OCI-LY1 (cell line): ENCODE results near the gene DRD1.

Experiments
- H2AFZ ChIP-seq: fragments of 200-600 bp; sonication (generic), shearing (Covaris generic); 2 replicates; pipeline ENCODE4 v1.6.0; 2014; ENCODE audit warnings: antibody characterized with exemption, mild to moderate bottlenecking, low read length
- H3F3A ChIP-seq: fragments of 200-600 bp; sonication (generic), shearing (Covaris generic); 2 replicates; pipeline ENCODE4 v1.6.0; 2014; ENCODE audit warnings: mild to moderate bottlenecking, antibody characterized with exemption, low read length, moderate library complexity; ENCODE audit not compliant: insufficient read depth
- H3K27ac ChIP-seq: fragments of 200-600 bp; sonication (generic); 2 replicates; pipeline ENCODE4 v1.5.1; 2014; ENCODE audit warnings: low read length, mixed run types, mild to moderate bottlenecking, low read depth; ENCODE audit not compliant: poor library complexity, severe bottlenecking
- H3K27me3 ChIP-seq: fragments of 200-600 bp; sonication (generic); 2 replicates; pipeline ENCODE4 v1.6.0; 2014; ENCODE audit warnings: antibody characterized with exemption, mild to moderate bottlenecking, low read length, moderate library complexity; ENCODE audit not compliant: insufficient read depth
- H3K36me3 ChIP-seq: fragments of 200-600 bp; sonication (generic); 2 replicates; pipeline ENCODE4 v1.6.1; 2014; ENCODE audit warnings: mild to moderate bottlenecking, antibody characterized with exemption, low read length, moderate library complexity, mixed read lengths; ENCODE audit not compliant: insufficient read depth
- H3K4me1 ChIP-seq: fragments of 200-600 bp; sonication (generic); 2 replicates; pipeline ENCODE4 v1.5.1; 2014; ENCODE audit warnings: mild to moderate bottlenecking, low read length, moderate library complexity; ENCODE audit not compliant: insufficient read depth, severe bottlenecking
- H3K4me2 ChIP-seq: fragments of 200-600 bp; sonication (generic), shearing (Covaris generic); 2 replicates; pipeline ENCODE4 v1.6.1; 2014; ENCODE audit warnings: low read length
- H3K4me3 ChIP-seq: fragments of 200-600 bp; sonication (generic); 2 replicates; pipeline ENCODE4 v1.5.1; 2014; ENCODE audit warnings: low read length, low read depth, mild to moderate bottlenecking, mixed read lengths; ENCODE audit not compliant: poor library complexity, severe bottlenecking
- H3K79me2 ChIP-seq: fragments of 200-600 bp; shearing (Covaris generic); 2 replicates; pipeline ENCODE4 v1.6.1; 2016; ENCODE audit warnings: mixed run types, low read length, mixed read lengths; ENCODE audit not compliant: insufficient read depth
- H3K9ac ChIP-seq: fragments of 200-600 bp; sonication (generic), shearing (Covaris generic); 2 replicates; pipeline ENCODE4 v1.6.1; 2014; ENCODE audit warnings: mild to moderate bottlenecking, low read length, mixed read lengths
- H3K9me2 ChIP-seq: fragments of 200-600 bp; sonication (generic), shearing (Covaris generic); 2 replicates; pipeline ENCODE4 v1.6.1; 2014; ENCODE audit warnings: low read depth, mild to moderate bottlenecking, low read length, mixed read lengths
- H3K9me3 ChIP-seq: fragments of 200-600 bp; shearing (Covaris generic); 2 replicates; pipeline ENCODE4 v1.6.1; 2014; ENCODE audit warnings: low read length, mixed read lengths
- H4K20me1 ChIP-seq: fragments of 200-600 bp; sonication (generic), shearing (Covaris generic); 2 replicates; pipeline ENCODE4 v1.6.0; 2016; ENCODE audit warnings: mild to moderate bottlenecking, low read length; ENCODE audit not compliant: insufficient read depth
- EZH2 ChIP-seq: fragments of 200-600 bp; sonication (generic), shearing (Covaris generic); IDR thresholded peaks from 2 replicates; pipeline ENCODE4 v1.8.0; 2017; ENCODE audit warnings: borderline replicate concordance, mixed run types, mild to moderate bottlenecking, antibody characterized with exemption, low read length, moderate library complexity, mixed read lengths
- TF ChIP-seq, protein P1 (sequence below): fragments of 200-600 bp; sonication (generic), shearing (Covaris generic); IDR thresholded peaks from 2 replicates; pipeline ENCODE4 v1.5.1; 2017; ENCODE audit warnings: mild to moderate bottlenecking, antibody characterized with exemption, low read length, moderate library complexity, mixed read lengths

The DRD1 gene

DNA sequence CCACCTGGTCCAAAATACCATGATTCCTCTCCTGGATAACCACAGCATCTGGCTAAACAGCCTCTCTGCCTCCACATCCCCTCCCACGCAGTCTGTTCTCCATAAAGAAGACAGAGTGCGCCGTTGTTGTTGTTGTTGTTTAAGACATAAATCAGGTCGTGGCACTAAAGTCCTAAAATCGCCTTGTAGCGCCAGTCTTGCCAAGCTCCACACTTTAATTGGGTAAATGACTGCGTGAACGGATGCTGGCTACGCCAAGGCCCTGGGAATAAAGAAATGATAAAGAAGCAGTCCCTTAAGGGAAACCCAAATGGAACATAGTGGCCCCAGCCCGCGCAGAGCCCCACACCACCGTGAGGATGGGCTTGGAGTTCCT lies 34.0 kb upstream of the DRD1 start:
- TF ChIP-seq, protein P1, sequence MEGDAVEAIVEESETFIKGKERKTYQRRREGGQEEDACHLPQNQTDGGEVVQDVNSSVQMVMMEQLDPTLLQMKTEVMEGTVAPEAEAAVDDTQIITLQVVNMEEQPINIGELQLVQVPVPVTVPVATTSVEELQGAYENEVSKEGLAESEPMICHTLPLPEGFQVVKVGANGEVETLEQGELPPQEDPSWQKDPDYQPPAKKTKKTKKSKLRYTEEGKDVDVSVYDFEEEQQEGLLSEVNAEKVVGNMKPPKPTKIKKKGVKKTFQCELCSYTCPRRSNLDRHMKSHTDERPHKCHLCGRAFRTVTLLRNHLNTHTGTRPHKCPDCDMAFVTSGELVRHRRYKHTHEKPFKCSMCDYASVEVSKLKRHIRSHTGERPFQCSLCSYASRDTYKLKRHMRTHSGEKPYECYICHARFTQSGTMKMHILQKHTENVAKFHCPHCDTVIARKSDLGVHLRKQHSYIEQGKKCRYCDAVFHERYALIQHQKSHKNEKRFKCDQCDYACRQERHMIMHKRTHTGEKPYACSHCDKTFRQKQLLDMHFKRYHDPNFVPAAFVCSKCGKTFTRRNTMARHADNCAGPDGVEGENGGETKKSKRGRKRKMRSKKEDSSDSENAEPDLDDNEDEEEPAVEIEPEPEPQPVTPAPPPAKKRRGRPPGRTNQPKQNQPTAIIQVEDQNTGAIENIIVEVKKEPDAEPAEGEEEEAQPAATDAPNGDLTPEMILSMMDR = no peak
- no peak for TF ChIP-seq EZH2
- H4K20me1 ChIP-seq = no peaks in the 10 kb centered on the region
- peaks cover 23% of the 10 kb centered on the region for H3K4me1 ChIP-seq
- no peaks in the 10 kb centered on the region for H3K9me3 ChIP-seq
- H3K27ac ChIP-seq = no peak overlapping the region
- no peaks in the 10 kb centered on the region for H3K9me2 ChIP-seq
- peak overlapping the region; percentile 88 for H3K9ac ChIP-seq
- peak overlapping the region; percentile 90 for H2AFZ ChIP-seq
- H3K27me3 ChIP-seq = no peaks in the 10 kb centered on the region
- peaks cover 26% of the 10 kb centered on the region for H3K36me3 ChIP-seq
- peaks cover 40% of the 10 kb centered on the region for H3K79me2 ChIP-seq
- peak overlapping the region; percentile 77 for H3K4me2 ChIP-seq
- H3F3A ChIP-seq = no peaks in the 10 kb centered on the region
- H3K4me3 ChIP-seq = peak overlapping the region; percentile 90

DNA sequence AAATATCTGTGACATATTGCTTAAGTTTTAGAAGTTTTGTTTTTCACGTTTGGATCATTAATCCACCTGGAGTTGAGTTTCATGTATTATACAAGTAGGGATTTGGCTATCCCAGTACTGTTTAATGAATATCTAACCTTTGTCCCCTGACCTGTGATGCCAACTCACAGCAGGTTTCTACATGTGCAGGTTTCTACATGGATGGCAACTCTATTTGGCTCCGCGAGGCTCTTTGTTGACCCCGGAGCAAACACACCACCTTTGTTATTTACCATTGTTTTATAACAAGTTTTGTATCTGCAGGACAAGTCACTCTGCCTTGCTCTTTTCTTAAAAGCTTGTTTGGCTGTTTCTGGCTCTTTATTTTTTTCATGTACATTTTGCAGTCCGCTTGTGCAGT lies 33.5 kb upstream of the DRD1 start:
- Histone ChIP-seq H2AFZ (no peak overlapping the region), H4K20me1 (no peaks in the 10 kb centered on the region)

DNA sequence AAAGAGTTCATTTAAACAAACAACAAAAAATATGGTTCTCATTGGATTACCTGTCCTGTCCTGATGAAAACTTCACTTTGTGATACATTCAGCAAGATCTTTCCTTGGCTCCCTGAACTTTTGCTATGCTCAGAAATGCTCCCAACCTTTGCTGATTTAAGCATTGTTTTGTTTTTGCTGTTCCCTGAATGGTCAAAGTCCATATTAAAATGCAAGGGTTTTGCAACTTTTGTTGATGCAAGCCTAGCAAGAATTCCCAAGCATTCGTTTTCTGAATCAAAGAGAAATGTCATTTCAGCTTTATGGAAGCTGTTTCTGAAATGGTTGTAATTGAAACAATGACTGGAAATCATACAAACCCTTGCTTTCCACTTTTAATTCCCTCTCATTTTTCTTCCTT lies 31.3 kb upstream of the DRD1 start:
- Histone ChIP-seq H3K27ac (no peak overlapping the region), H3K36me3 (no peaks in the 10 kb centered on the region), H3K79me2 (peaks cover 13% of the 10 kb centered on the region), H3K4me1 (peaks cover 13% of the 10 kb centered on the region), H3F3A (no peaks in the 10 kb centered on the region), H3K9me3 (no peaks in the 10 kb centered on the region), H3K4me3 (no peak overlapping the region), H3K9ac (no peak overlapping the region), H2AFZ (no peak overlapping the region), H3K4me2 (no peak overlapping the region), H4K20me1 (no peaks in the 10 kb centered on the region), H3K9me2 (no peaks in the 10 kb centered on the region), H3K27me3 (no peaks in the 10 kb centered on the region)
- TF ChIP-seq EZH2 = no peak
- TF ChIP-seq, protein P1 = no peak

More for the DNA sequence above, 33.5 kb upstream of the DRD1 start:
- Histone ChIP-seq H3K9ac (no peak overlapping the region), H3K27me3 (no peaks in the 10 kb centered on the region), H3K36me3 (peaks cover 21% of the 10 kb centered on the region), H3K4me2 (no peak overlapping the region), H3K4me3 (no peak overlapping the region), H3K4me1 (peaks cover 23% of the 10 kb centered on the region), H3K79me2 (peaks cover 35% of the 10 kb centered on the region), H3F3A (no peaks in the 10 kb centered on the region), H3K27ac (no peak overlapping the region), H3K9me3 (no peaks in the 10 kb centered on the region), H3K9me2 (no peaks in the 10 kb centered on the region)
- TF ChIP-seq, protein P1 = no peak
- no peak for TF ChIP-seq EZH2
